ENCODE data around the gene CEP164. TPM values are rescaled to one million over a fixed set of nuclear protein-coding genes. Genes with fewer than 3 reads are reported as not detected.

CEP164 gene
- total RNA-seq, 1 donor from 2014 or later: 20.3 TPM

- Histone ChIP-seq H3K4me3 (ENCODE audit: low read depth, low read length) (no peak overlapping the region), H3K36me3 (ENCODE audit: control insufficient read depth, insufficient read depth, low read length) (peaks cover 26% of the 10 kb centered on the region), H3K27me3 (ENCODE audit: control insufficient read depth, insufficient read depth, low read length) (no peaks in the 10 kb centered on the region)
- FAIRE-seq: no peak
- TF ChIP-seq CTCF (IDR thresholded peaks at IDR 0.05; ENCODE audit: insufficient read depth, low read length, severe bottlenecking): no peak
- no peak for DNase-seq (ENCODE audit: low read depth)
Observed at GRCh38 chr11:117387992-117388755, 60.5 kb downstream of the CEP164 start.

GRCh38 chr11:117390743-117391142, 63.1 kb downstream of the CEP164 start:
- no peak overlapping the region for H3K4me3 ChIP-seq (ENCODE audit: low read depth, low read length)
- DNase-seq (ENCODE audit: low read depth): no peak
- H3K36me3 ChIP-seq (ENCODE audit: control insufficient read depth, insufficient read depth, low read length): peaks cover 37% of the 10 kb centered on the region
- no peak for FAIRE-seq
- TF ChIP-seq CTCF (IDR thresholded peaks at IDR 0.05; ENCODE audit: insufficient read depth, low read length, severe bottlenecking): no peak
- H3K27me3 ChIP-seq (ENCODE audit: control insufficient read depth, insufficient read depth, low read length): no peaks in the 10 kb centered on the region

- FAIRE-seq (no peak), DNase-seq (ENCODE audit: low read depth) (no peak)
- no peaks in the 10 kb centered on the region for H3K27me3 ChIP-seq (ENCODE audit: control insufficient read depth, insufficient read depth, low read length)
- TF ChIP-seq CTCF (IDR thresholded peaks at IDR 0.05; ENCODE audit: insufficient read depth, low read length, severe bottlenecking): no peak
- peaks cover 36% of the 10 kb centered on the region for H3K36me3 ChIP-seq (ENCODE audit: control insufficient read depth, insufficient read depth, low read length)
- H3K4me3 ChIP-seq (ENCODE audit: low read depth, low read length): no peak overlapping the region
Observed at GRCh38 chr11:117391181-117391580, 63.5 kb downstream of the CEP164 start.

GRCh38 chr11:117392001-117392690, 64.5 kb downstream of the CEP164 start:
- H3K4me3 ChIP-seq (ENCODE audit: low read depth, low read length): no peak overlapping the region
- H3K27me3 ChIP-seq (ENCODE audit: control insufficient read depth, insufficient read depth, low read length): no peaks in the 10 kb centered on the region
- DNase-seq (ENCODE audit: low read depth) (no peak), FAIRE-seq (no peak)
- peaks cover 37% of the 10 kb centered on the region for H3K36me3 ChIP-seq (ENCODE audit: control insufficient read depth, insufficient read depth, low read length)
- no peak for TF ChIP-seq CTCF (IDR thresholded peaks at IDR 0.05; ENCODE audit: insufficient read depth, low read length, severe bottlenecking)

- no peaks in the 10 kb centered on the region for H3K27me3 ChIP-seq (ENCODE audit: control insufficient read depth, insufficient read depth, low read length)
- peaks cover 35% of the 10 kb centered on the region for H3K36me3 ChIP-seq (ENCODE audit: control insufficient read depth, insufficient read depth, low read length)
- no peak overlapping the region for H3K4me3 ChIP-seq (ENCODE audit: low read depth, low read length)
- FAIRE-seq (no peak), DNase-seq (ENCODE audit: low read depth) (no peak)
- no peak for TF ChIP-seq CTCF (IDR thresholded peaks at IDR 0.05; ENCODE audit: insufficient read depth, low read length, severe bottlenecking)
Observed at GRCh38 chr11:117392979-117393378, 65.3 kb downstream of the CEP164 start.

Measured in bronchial epithelial cell (primary cell).